Lower leg skin (tissue), 3 donors: ENCODE data around the gene CEP76.

Experiments used
- CTCF ChIP-seq, 3 donors: fragments of 450-650 bp; IDR thresholded peaks; one replicate each; pipeline ENCODE4 v1.5.1; 2016; ENCODE audit warnings: antibody characterized with exemption in 3 of 3, mild to moderate bottlenecking in 3 of 3, moderate library complexity in 2 of 3
- POLR2A ChIP-seq, 2 donors: fragments of 450-650 bp; IDR thresholded peaks; one replicate each; pipeline ENCODE4 v1.6.1; 2016 to 2017; ENCODE audit warnings: antibody characterized with exemption in 2 of 2, mild to moderate bottlenecking in 1 of 2, moderate library complexity in 1 of 2

GRCh38 chr18:12668041-12668440 lies 34.5 kb downstream of the CEP76 start:
- TF ChIP-seq POLR2A (IDR thresholded peaks at IDR 0.05) (no peak), CTCF (IDR thresholded peaks at IDR 0.05) (no peak)
